ENCODE data around the gene EIF3J.

DNA sequence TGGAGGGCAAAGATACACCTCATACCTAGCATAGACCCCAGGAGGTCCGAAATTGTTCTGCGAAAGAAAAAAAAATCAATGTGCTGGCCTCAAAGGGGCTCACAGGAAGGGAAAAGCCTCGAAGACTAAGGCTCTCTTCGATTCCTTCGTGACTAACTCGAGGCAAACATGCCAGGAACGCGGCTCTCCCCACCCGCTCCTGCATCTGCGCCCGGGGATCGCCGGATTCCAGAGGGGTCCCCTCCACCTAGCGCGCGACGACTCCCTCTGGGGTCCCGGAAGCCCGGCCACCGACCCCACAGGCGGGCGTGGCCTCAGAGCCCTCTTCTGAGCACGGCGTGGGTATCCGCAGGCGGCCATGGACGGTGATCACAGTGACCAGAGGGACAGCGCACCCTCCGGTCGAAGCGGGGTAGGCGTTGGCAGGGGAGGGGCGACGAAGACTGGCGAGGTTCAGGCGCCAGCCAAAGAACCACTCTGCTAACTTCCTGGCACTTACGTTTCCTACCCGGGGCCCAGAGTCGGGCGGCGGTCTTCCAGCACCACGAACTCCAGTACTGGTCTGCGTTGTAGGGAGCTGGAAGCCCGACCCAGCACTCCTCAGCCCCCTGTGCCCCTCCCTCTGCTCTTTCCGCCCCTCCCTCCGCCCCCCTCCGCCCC, 515 bp upstream of the EIF3J start:
- no peak for TF ChIP-seq EZH2phosphoT487 (IDR thresholded peaks at IDR 0.05)
- no peak for TF ChIP-seq EZH2 (IDR thresholded peaks at IDR 0.05)
